ENCODE results near the gene PATZ1.

PATZ1 gene

GRCh38 chr22:31346733-31347250 is 646 bp upstream of the PATZ1 start:
- no peak for TF ChIP-seq CTCF (conservative IDR thresholded peaks at IDR 0.05)
- H3K27ac ChIP-seq, result peak overlapping the region; percentile 99

GRCh38 chr22:31345331-31346254 is 553 bp downstream of the PATZ1 start:
- peak overlapping the region; percentile 99 for H3K27ac ChIP-seq
- peak; percentile 94 for TF ChIP-seq CTCF (conservative IDR thresholded peaks at IDR 0.05)

DNA sequence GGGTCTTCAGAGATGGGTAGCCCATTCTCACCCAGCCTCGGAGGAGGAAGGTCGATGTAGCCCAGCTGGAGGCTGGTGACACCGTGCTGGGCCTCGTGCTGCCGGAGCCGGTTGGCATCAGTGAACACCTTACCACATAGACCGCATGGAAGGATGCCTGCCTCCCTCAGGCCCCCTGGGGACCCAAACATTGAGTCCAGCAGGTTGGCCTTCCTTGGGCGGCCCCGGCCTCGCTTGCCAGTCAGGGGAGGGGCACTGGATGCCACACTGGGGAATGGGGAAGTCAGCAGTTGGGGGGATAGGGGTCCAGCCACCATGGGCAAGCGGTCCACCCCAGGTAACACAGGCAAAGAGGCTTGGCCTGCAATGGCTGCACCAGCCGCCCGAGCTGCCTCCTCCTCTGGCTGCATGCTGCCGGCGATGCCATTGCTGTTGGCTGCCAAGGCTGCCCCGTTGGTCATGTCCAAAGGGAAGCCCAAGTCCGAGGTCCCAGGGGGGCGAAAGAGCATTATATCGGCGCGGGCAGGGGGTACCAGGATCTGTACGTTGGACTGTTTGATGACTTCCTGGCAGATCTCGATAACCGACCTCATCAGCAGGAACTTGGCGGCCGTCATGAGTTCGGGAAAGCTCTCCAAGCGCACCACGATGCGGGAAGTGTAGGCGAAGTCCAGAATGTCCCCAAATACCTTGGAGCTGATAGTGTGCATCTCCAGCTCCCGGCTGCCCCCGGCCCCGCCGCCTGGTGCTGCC is 1.4 kb downstream of the PATZ1 start:
- TF ChIP-seq CTCF (conservative IDR thresholded peaks at IDR 0.05), result no peak
- peak overlapping the region; percentile 99 for H3K27ac ChIP-seq

DNA sequence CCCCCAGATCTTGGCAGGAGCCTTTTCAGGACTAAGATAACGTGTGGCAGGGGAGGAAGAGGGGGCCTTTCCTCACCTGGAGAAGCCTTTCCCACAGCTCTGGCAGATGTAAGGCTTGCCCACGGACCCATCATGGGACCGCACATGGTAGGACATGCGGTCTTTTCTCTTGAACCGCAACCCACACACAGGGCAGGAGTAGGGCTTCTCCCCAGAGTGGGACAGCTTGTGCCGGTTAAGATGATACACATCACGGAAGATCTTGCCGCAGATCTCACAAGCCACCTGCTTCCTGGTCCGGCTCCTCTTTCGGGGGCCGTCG is 1.9 kb downstream of the PATZ1 start:
- TF ChIP-seq CTCF (conservative IDR thresholded peaks at IDR 0.05), result no peak
- H3K27ac ChIP-seq, result peak overlapping the region; percentile 99

GRCh38 chr22:31343235-31344191 is 2.6 kb downstream of the PATZ1 start:
- peak overlapping the region; percentile 99 for H3K27ac ChIP-seq
- TF ChIP-seq CTCF (conservative IDR thresholded peaks at IDR 0.05), result no peak

DNA sequence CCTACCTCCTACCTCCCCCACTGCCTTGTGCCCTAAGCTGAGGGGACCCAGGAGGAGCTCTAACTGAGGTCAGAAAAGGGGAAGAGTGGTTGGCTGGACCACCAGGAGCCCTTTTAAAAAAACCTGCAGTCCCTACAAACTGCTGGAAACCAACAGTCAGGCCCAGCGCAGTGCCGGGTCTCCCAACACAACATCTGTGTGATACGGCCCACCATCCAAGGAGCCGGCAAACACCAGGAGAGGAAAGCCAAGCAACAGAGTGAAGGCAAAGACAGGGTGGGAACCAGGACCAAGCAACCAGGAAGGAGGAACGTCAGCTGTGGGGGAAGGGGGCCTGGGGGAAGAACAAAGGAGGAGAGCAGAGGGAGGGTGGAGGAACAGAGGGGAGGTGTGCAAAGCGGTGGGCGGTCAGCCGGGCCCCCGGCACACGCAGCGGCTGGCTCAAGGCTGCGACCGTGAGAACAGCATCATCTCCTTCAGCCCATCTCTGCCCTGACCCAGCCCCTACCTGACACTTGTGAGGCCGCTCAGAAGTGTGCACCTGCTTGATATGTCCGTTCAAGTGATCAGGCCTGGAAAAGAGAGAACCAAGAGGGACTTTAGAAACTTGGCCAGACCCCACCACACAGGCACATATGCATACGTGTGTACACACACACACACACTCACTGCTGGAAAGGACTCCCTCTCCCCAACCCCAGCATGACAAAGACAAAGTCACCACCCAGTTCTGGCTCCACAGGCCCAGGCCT is 3.6 kb downstream of the PATZ1 start:
- peak overlapping the region; percentile 99 for H3K27ac ChIP-seq
- no peak for TF ChIP-seq CTCF (conservative IDR thresholded peaks at IDR 0.05)

All from VCaP (cell line).